ENCODE data around the gene MAPK12.
"Not testable (repeated sequence)": the region's sequence is repeated elsewhere in the genome, so short reads cannot be mapped to it uniquely, and the experiment has no call there.

Gene MAPK12

DNA sequence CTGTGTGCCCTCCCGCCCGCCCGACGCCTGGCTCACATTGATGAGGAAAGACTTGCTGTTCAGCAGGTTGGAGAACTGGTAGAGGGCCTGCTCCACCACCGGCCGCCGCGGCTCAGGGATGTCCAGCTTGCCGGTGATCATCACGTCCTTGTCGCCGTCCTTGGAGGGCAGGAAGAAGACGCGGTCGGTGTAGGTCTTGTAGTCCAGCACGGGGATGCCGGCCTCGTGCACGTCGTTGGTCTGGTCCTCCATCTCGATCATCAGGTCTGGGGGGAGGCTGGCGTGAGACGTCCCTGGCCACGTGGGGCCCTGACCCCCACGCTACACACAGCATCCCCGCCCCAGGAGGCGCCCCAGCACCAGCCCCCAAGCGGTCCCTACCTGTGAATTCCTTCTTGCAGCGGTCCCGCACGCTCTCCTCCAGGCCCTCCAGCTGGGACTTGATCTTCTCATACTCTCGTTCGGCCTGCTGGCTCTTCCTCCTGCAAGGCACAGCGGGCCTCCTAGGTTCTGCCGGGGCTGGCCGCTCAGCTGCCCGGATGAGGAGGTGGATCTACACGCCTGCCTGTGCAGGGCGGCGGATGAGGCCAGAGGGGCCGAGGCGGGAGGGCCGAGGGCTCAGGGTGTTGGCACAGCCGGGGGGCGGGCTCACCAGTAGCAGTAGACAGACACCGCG is 19.4 kb upstream of the MAPK12 start:
- DNase-seq: no peak

DNA sequence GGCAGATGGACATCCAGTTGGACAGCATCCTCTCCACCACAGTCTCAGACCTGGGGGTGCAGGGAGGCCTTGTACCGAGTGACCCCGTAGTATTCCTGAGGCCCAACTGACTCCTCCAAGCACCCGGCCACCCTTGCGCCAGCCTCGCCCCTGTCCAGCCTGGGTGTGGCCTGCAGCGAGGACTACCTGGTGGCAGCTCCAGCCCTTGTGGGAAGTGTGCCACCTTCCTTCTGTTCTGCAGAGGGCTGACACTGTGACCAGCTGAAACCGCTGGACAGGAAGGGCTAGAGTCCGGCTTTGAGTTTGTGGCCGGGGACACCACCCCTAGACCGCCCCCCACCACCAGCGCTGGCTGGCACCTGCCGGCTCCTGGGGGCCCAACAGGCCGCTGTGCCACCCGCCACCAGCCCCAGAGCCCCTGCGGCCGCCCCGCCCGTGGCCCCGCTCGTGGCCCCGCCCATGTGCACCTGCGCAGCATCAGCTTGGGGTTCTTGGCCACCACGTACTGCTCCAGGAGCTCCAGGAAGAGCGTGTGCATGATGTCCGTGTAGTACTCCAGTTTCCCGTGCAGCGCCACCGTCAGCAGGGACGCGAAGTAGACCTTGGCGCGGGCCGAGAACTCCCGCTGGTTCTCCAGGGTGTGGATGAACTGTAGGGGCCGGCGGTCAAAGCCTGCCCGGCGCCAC is 18.7 kb upstream of the MAPK12 start:
- no peak for DNase-seq

DNA sequence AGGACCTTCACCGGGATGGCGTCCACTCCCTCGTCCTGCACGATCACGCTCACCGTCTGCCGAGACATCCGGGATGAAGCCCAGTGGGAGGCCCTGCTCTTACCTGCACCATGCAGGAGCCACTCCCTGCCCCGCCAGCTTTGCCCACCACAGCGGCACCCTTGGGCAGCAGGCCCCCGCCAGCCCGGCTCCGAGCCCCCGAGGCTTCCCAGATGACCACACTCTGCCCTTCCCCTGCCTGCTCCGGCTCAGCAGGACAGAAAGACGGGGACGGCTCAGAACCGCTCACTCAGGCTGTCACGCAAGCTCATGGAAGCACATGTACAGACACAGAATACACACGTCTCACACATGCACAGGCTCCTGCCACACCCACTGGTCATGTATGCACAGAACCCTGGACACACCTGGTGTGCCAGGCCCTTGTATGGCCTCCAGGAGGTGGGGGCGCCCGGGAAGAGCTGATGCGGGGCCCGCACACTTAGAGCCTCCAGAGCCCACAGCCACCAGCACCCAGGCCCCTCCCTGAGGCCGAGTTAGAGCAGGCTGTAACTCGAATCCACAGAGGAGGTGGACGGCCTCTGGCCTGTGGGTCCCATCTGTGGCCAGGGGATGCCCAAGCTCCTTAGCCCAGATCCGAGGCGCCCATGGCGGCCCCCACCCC is 17.6 kb upstream of the MAPK12 start:
- no peak for DNase-seq

DNA sequence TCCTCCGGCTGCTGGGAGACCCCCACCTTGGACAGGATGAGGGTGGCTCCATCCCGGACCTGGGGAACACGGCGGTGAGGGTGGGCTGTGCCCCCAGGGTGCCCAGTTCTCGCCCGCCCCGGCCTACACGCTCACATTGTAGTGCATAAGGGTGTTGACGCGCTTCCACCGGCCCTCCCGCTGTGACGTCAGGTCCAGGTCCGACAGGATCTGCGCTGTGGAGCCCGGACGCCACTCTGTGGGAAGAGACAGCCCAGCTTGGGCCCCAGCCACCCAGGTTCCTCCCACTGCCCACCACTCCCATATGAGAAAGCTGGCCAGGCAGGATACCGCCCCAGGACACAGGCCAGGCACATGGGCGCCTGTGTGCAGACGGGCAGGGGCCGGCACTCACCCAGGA is 17.0 kb upstream of the MAPK12 start:
- DNase-seq: no peak

DNA sequence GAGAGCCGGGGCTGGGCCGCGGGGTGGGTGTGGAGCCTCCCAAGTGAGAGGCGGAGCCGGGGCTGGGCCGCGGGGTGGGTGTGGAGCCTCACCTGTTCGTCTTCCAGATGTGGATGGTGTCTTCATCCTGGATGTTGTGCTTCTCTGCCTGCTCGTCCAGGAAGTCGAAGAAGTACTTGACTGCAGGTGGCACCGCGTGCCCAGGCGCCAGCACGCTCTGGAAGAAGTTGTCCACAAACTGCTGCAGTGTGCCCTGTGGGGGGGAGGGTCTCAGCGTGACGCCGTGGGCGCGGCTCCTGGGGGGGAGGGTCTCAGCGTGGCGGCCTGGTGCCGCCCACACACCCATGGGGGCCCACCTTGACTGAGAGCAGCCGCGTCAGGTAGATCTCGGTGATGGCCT is 16.3 kb upstream of the MAPK12 start:
- DNase-seq: no peak

DNA sequence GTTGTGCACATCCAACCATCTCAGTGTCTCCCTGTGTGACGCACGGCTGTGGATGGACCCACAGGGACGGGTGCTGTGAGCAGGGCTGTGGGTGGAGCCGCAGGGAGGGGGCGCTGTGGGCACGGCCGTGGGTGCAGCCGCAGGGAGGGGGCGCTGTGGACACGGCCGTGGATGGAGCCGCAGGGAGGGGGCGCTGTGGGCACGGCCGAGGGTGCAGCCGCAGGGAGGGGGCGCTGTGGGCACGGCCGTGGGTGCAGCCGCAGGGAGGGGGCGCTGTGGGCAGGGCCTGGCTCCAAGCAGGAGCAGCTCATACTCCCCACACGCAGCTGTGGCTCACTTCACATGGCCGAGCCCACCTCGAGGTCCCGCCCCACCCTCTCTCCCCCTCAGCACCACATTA is 14.7 kb upstream of the MAPK12 start:
- DNase-seq: peak; percentile 66

DNA sequence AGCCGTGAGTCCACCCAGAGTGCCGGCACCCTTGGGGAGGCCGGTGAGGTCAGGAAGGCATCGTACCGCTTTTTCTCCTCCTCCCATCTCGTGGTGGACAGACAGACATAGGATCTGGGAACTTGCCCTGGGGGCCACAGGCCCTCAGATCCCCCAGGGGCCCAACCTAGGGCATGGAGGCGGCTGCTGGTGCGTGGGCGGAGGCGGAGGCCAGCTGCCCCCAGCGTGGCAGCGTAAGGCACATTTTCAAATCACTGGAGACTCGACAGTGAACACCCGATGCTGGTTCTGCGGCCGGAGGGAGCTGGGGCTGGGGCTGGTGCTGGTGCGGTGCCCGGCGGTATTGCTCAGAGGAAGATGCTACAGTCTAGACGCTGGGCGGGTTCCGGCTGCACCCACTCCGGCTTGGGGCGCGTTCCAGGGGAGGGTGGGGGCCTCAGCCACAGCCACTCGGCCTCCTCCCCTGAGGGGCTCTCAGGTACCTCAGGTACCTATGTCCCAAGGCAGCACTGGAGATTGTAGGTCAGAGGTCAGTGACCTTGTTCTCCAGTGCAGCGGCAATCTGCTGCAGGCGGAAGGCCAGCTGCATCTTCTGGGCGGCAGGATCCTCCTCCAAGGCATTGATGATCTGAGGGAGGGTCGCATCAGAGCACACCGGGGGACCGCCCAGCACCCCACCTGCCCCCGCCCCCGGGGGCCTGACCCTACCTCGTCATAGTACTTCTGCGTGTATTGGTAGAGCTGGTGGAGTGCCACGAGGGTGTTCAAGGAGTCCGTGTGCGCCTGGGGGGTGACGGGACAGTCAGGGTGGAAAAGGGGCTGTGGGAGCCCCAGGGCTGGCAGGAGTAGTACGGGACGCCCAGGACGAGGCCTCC is 13.9 kb upstream of the MAPK12 start:
- no peak for DNase-seq

DNA sequence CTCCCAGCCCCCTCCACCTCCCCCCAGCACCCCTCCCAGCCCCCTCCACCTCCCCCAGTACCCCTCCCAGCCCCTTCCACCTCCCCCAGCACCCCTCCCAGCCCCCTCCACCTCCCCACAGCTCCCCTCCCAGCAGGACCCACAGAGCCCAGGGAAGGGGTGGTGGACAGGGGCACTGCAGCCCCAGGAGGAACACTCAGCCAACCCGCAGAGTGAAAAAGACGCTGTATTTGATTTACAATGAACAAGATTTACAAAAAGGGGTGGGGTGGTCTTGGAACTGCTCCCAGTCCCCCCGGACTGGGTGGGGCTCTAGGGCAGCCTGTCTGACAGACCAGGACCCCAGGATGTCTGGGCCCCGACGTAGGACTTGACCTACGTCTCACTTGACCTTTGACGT is 13.3 kb upstream of the MAPK12 start:
- DNase-seq: no peak

DNA sequence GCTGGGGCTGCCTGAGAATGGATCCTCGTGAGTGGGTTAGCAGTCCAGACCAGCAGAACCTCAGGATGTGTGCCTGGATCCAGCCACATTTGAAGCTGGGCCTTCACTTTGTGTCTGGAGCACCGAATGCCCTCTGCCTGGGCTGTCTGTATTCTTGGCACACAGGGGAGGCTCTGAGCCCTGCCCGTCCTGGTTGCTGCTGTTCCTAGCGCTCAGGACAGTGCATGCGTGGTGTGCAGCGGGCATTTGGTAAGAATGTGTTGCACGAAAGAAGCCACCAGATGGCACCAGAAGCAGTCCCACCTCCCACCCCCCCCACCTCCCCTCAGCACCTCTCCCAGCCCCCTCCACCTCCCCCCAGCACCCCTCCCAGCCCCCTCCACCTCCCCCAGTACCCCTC is 12.8 kb upstream of the MAPK12 start:
- DNase-seq: peak; percentile 62

DNA sequence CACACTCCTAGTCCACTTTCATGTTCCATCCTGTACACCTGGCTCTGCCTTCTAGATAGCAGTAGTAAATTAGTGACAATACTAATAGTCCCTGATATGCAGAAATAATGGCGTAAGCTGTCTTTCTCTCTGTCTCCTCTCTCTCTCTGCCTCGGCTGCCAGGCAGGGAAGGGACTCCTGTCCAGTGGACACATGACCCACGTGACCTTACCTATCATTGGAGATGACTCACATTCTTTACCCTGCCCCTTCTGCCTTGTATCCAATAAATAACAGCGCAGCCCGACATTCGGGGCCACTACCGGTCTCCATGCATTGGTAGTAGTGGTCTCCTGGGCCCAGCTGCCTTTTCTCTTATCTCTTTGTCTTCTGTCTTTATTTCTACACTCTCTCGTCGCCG is 12.3 kb upstream of the MAPK12 start:
- not testable (repeated sequence) for DNase-seq

DNA sequence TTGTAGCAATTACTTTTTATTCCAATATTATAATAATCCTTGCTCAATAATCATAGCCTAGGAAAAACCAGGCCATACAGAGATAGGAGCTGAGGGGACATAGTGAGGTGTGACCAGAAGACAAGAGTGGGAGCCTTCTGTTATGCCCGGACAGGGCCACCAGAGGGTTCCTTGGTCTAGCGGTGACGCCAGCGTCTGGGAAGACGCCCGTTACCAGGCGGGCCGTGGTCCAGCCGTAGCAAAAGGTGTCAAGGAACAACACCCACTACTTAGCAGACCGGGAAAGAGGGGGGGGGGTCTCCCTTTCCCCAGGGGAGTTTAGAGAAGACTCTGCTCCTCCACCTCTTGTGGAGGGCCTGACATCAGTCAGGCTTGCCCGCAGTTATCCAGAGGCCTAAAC is 11.9 kb upstream of the MAPK12 start:
- not testable (repeated sequence) for DNase-seq

DNA sequence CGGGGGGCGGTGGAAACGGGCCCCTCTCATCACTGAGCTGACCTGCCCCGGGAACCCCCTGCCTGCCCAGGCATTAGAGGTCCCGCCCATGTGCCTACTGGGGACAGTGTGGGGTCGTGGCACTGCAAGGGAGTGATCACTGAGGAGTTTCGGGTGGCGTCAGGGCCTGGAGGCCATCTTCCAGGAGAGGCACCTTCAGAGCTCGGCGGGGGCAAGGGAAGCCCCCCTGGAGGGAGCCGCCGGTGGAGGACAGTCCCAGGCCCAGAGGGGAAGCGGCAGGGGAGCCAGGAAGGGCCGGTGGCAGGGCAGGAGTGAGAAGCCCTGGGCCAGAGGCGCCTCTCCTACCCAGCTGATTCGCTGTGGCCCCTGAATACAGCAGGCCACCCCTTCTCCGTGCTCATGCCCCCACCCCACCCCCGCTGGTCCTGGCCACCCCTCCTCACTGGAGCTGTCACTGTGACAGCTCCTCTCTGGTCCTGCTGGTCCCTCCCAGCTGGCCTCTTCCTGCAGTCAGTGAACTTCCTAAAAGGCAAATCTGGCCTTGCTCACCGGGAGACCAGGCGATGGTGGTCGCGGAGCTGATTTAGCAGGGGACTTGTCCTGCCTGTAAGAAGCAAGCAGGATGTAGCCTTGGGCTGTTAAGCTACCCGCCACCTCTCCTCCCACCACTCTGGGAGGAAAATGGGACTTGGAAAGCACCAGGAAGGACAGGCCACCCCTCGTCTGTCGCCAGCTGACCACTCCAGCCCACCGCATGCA is 10.7 kb upstream of the MAPK12 start:
- no peak for DNase-seq

DNA sequence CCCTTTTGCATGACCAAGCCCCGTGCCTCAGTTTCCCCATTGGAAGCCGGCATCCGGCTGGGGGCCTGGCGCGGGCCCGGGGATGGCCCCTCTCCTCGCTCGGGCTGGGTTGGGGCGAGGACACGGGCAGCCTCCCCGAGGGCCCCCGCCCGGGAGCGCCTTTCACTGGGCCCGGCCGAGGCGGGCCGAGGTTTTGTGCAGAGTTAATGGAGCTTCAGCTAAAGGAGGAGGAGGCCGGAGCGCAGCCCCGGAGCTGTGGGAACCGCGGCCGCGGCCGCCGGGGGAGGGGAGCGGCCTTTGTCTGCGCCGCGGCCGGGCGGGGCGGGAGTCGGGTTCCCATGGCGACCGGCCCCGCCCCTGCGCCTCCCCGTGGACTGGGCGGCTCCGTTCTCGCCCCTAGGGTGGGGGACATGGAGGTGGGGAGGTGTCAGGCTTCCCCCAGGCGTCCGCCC is 10.1 kb upstream of the MAPK12 start:
- DNase-seq: peak; percentile 72

DNA sequence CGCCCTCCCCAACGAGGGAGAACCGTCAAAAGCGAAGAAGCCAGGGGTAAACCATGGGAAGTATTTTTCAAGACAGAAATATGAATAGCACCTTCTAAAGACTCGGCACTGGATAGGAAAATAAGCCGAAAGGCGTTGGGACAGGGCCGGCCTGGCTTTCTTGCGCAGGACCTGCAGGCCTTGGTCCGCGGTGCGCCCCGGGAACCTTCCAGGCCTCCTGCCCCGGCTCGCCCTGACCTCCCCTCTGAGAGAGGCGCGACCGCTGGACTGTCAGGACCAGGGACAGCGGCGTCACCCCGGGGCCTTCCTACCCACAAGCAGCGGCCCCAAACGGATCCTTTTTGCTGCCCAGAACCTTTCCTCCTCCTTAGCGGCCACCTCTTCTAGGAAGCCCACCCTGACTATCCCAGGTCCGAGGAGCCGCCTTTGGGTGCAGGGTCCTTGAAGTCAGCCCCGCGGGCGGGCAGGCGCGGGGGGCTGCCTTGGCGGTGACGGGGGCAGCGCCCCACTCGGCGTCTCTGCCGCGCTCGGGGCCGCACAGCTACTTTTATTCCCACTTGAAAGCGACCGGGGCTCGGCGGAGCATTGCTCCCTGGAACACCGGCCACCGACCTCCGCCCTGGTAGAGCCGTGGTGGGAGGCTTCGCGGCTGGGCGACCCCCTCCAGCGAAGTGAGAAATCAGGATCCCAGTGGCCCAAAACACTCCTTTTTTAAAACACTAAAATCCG is 9.3 kb upstream of the MAPK12 start:
- peak; percentile 74 for DNase-seq

DNA sequence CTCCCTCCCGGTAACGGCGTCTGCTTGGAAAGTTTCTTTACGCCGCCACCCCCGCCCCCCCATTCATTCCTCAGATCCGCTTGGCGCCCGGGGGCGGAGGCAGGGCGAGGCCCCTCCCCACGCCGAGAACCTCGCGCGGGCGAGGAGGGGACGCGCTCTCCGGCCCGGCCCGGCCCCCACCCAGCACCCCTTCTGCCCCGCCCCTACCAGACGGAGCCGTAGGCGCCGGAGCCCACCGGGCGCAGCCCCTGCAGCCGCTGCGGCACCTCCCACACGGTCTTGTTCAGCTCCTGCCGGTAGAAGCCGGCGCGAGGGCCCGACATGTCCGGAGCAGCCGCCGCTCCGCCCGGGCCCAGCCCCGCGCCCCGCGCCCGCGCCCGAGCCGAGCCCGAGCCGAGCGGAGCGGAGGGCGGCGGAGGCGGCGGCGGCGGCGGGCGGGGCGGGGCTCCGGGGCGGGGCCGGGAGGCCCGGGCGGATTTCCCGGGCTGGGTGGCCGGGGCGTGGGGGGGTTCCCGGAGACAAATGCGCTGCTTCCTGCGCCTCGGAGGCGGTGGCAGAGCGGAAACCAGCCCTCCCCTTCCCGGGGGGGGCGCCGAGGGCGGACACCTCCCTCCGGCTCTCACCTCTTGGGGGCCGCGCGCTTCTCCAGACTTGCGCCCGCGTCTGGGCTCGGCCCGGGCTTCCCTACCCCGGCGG is 8.6 kb upstream of the MAPK12 start, which contains the start of gene MAPK11:
Gene MAPK11, minus strand, starts transcription at position 411 of the 696 bp plus-strand sequence. Its CDS starts 88 bp downstream, at position 323.
- DNase-seq: peak; percentile 87

DNA sequence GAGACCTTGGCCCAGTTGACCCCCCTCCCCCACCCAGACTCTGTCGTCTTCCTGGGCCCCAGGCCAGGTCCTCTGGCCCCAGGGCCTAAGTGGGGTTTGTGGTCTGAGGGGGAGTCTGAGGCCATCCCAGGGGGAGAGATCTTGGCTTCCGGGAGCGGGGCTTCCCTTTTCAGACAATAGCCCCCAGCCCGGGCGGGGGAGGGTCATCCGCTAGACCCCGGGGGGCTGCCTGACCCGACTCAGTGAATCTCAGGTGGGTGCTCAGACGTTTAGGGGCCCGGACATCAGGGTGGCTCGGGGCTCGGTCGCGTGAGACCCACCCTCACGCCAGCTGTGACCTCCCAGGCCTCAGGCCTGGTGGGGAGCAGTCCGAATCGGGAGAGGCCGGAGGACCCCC is 8.1 kb upstream of the MAPK12 start:
- no peak for DNase-seq

DNA sequence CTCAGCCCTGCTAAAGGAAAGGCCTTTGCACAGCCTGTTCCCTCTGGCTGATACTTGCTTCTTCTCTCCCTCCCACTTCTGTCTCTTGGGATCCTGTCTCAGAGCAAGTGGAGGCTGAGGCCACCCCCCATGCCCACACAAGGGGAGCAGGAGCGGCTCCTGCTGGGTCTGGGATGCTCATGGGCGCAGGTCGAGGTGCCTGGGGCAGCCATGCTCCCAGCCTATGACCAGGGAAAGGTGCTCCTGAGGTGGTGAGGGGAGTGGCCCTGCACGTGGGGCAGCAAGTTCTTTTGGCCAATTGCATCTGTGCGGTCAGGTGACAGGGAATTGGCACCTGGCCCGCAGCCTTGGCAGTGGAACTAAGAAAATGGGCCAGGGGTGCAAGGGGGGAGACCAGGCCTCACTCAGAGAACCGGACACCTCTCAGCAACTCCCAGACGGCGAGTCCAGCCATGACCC is 7.2 kb upstream of the MAPK12 start:
- DNase-seq: no peak

DNA sequence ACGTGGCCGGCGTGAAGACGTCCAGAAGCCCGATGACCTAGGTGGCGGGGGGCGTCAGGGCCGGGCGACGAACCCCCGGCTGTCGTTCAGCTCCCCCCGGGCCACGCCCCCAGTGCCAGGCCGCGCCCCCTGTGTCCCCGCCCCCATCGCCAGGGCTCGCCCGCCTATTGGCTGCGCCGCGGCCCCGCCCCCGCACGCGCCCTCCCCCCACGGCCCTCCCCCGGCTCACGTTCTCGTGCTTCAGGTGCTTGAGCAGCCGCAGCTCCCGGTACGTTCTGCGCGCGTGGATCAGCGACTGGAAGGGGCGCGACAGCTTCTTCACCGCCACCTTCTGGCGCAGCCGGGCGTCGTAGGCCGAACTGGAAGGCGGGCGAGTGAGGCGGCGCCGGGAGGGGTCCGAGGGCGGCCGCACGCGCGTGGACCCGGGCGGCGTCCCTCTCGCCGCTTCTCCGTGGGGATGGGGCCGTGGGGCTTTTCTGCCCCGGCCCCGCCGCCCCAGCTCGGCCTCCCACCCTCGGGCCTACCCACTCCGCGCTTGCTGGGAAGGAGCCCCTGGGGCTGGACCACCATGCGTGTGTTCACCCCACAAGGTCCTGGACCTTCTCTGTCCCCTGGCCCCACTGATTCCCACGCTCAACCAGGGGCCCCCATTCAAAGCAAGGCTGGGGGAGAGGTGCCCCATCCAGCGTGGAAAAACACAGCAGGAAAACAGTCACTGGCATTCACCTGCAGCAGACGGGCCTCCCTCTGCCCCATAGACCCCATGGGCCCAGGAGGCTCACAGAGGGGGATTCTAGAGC is 6.3 kb upstream of the MAPK12 start:
- peak; percentile 69 for DNase-seq

DNA sequence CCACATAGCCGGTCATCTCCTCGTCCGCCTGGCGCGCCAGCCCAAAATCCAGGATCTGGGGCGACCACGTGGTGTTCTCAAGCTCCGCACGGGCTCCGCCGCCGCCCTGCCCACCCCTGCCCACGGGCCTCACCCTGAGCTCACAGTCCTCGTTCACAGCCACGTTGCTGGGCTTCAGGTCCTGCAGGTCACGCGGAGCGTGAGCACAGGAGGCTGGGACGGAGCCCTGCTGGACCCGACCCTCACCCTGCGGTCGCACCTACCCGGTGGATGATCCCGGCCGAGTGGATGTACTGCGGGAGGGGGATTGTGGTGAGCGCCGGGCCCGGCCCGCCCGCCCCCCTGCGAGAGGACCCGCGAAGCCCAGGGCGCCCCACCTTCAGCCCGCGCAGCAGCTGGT is 5.5 kb upstream of the MAPK12 start:
- no peak for DNase-seq
